Right atrium auricular region (tissue), 2 donors: ENCODE measurements around the gene GCDH. TPM values are rescaled to one million over a fixed set of nuclear protein-coding genes. Genes with fewer than 3 reads are reported as not detected.

Experiments
- DNase-seq: peaks from one replicate; pipeline ENCODE4 v3.0.0-alpha.2; 2019; ENCODE audit warnings: low spot score
- H3K27ac ChIP-seq, 2 donors: fragments of 200-600 bp; sonication (generic); 1 replicate in 1 of 2; 2 replicates in 1 of 2; pipeline ENCODE4 v1.5.1; 2016 to 2019
- H3K27me3 ChIP-seq, 2 donors: fragments of 200-600 bp; sonication (generic); one replicate each; pipeline versions ENCODE4 v1.5.1 to v1.6.0; 2017 to 2019
- H3K36me3 ChIP-seq: fragments of 200-600 bp; sonication (generic); one replicate; pipeline ENCODE4 v1.5.1; 2016
- H3K4me1 ChIP-seq, 2 donors: fragments of 200-600 bp; sonication (generic); one replicate each; pipeline versions ENCODE4 v1.5.1 to v1.6.0; 2017 to 2019
- H3K4me3 ChIP-seq, 2 donors: fragments of 200-600 bp; sonication (generic); 1 replicate in 1 of 2; 2 replicates in 1 of 2; pipeline ENCODE4 v1.5.1; 2017 to 2019; ENCODE audit warnings: mild to moderate bottlenecking in 1 of 2, moderate library complexity in 1 of 2
- H3K9me3 ChIP-seq, 2 donors: fragments of 200-600 bp; sonication (generic); one replicate each; pipeline ENCODE4 v1.5.1; 2019
- CTCF ChIP-seq, 2 donors: fragments of 200-600 bp; sonication (generic); IDR thresholded peaks; one replicate each; pipeline ENCODE4 v1.5.1; 2019; ENCODE audit warnings: antibody characterized with exemption in 2 of 2
- total RNA-seq, 2 donors: library from RNA; depleted of rRNA; stranded (reverse); fragments of >200 nt; gene quantifications; one replicate each; pipeline ENCODE4 v1.1.0, GENCODE V29; 2016

The GCDH gene
- total RNA-seq, 2 donors from 2014 or later: 28.4 to 58.3 TPM

GRCh38 chr19:12937927-12938778 lies 47.2 kb downstream of the GCDH start, which contains the start of gene CALR:
Gene CALR (plus strand): TSS chr19:12938609. CDS start chr19:12938680, 71 bp downstream.
- Histone ChIP-seq H3K4me1 (peaks cover 3 to 35% of the 10 kb centered on the region in 2 donors), H3K27me3 (no peaks in the 10 kb centered on the region), H3K36me3 (peaks cover 35% of the 10 kb centered on the region), H3K27ac (peak within 1 kb of the TSS; percentile 95 to 96), H3K4me3 (peak within 1 kb of the TSS; percentile 99), H3K9me3 (no peaks in the 10 kb centered on the region)
- no peak for TF ChIP-seq CTCF (IDR thresholded peaks at IDR 0.05)
- DNase-seq: peak; percentile 100

GRCh38 chr19:12938779-12939601 lies 48.0 kb downstream of the GCDH start:
- H3K4me1 ChIP-seq: peaks cover 2 to 43% of the 10 kb centered on the region in 2 donors
- DNase-seq: no peak
- H3K27me3 ChIP-seq: no peaks in the 10 kb centered on the region
- peak overlapping the region; percentile 99 for H3K4me3 ChIP-seq
- H3K36me3 ChIP-seq: peaks cover 43% of the 10 kb centered on the region
- H3K9me3 ChIP-seq: no peaks in the 10 kb centered on the region
- TF ChIP-seq CTCF (IDR thresholded peaks at IDR 0.05): peak in 1 of 2 donors; percentile 27
- peak overlapping the region; percentile 95 to 96 for H3K27ac ChIP-seq

- Histone ChIP-seq H3K9me3 (no peaks in the 10 kb centered on the region), H3K4me1 (peaks cover 0 to 52% of the 10 kb centered on the region in 2 donors), H3K36me3 (peaks cover 53% of the 10 kb centered on the region), H3K27me3 (no peaks in the 10 kb centered on the region), H3K4me3 (peak overlapping the region; percentile 99), H3K27ac (peak overlapping the region; percentile 95 to 96)
- TF ChIP-seq CTCF (IDR thresholded peaks at IDR 0.05): no peak
- no peak for DNase-seq
Measured at GRCh38 chr19:12939975-12940423, 49.0 kb downstream of the GCDH start.

GRCh38 chr19:12940897-12941296 lies 49.9 kb downstream of the GCDH start:
- Histone ChIP-seq H3K4me3 (peak overlapping the region in 1 of 2 donors; percentile 99), H3K27me3 (no peaks in the 10 kb centered on the region), H3K27ac (no peak overlapping the region), H3K4me1 (peaks cover 0 to 56% of the 10 kb centered on the region in 2 donors), H3K36me3 (peaks cover 56% of the 10 kb centered on the region), H3K9me3 (no peaks in the 10 kb centered on the region)
- TF ChIP-seq CTCF (IDR thresholded peaks at IDR 0.05): no peak
- DNase-seq: no peak

GRCh38 chr19:12943437-12944044 lies 52.6 kb downstream of the GCDH start:
- Histone ChIP-seq H3K4me1 (peaks cover 0 to 64% of the 10 kb centered on the region in 2 donors), H3K27me3 (no peaks in the 10 kb centered on the region), H3K27ac (no peak overlapping the region), H3K9me3 (no peaks in the 10 kb centered on the region), H3K36me3 (peaks cover 66% of the 10 kb centered on the region), H3K4me3 (no peak overlapping the region)
- no peak for TF ChIP-seq CTCF (IDR thresholded peaks at IDR 0.05)
- DNase-seq: no peak
